22Rv1 (cell line): ENCODE results near the gene CFAP46.

Source experiments
- ZFX ChIP-seq: fragments of 450-650 bp; IDR thresholded peaks from 2 replicates; pipeline ENCODE4 v1.6.1; 2017; ENCODE audit warnings: antibody characterized with exemption, borderline replicate concordance
- TF ChIP-seq, protein P1 (sequence below): fragments of 450-650 bp; IDR thresholded peaks from 2 replicates; pipeline ENCODE4 v1.5.1; 2017; ENCODE audit warnings: mild to moderate bottlenecking

DNA sequence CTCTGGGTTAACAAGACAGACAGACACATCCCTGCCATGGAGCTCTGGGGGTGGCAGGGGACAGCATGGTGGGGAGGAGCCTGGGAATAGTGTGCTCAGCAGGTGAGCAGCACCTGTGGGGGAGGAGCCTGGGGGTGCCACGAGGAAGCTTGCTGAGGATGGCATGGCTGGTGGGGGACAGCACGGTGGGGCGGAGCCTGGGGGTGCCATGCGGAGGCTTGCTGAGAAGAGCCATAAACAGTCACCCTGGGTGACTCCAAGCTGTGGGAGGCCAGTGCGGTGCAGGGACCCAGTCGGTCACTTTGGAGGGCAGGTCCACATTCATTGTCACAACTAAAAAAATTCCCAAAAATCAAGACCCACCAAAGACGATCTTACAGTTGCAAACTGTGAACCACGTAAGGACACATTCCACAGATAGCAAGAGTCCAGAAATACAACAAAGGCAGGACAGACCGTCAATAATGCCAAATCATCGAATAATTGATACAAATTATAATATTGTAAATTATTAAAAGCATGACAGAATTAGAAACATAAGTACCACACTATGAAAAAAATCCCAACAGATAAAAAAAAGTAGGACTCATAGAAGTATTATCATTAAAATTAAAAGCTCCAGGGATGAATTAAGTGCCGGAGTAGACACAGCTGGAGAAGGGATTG, 180.8 kb downstream of the CFAP46 start:
- TF ChIP-seq, protein P1, sequence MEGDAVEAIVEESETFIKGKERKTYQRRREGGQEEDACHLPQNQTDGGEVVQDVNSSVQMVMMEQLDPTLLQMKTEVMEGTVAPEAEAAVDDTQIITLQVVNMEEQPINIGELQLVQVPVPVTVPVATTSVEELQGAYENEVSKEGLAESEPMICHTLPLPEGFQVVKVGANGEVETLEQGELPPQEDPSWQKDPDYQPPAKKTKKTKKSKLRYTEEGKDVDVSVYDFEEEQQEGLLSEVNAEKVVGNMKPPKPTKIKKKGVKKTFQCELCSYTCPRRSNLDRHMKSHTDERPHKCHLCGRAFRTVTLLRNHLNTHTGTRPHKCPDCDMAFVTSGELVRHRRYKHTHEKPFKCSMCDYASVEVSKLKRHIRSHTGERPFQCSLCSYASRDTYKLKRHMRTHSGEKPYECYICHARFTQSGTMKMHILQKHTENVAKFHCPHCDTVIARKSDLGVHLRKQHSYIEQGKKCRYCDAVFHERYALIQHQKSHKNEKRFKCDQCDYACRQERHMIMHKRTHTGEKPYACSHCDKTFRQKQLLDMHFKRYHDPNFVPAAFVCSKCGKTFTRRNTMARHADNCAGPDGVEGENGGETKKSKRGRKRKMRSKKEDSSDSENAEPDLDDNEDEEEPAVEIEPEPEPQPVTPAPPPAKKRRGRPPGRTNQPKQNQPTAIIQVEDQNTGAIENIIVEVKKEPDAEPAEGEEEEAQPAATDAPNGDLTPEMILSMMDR, result no peak
- TF ChIP-seq ZFX, result no peak
